GM12878 (cell line): ENCODE measurements around the gene FAM171A1. TPM values are rescaled to one million over a fixed set of nuclear protein-coding genes. Genes with fewer than 3 reads are reported as not detected.

Experiments used
- ATAC-seq: fragments of 200-7000 bp; cut with Tn5 transposase; 3 replicates; pipeline ENCODE4 v1.9.1; 2020; ENCODE audit warnings: mild to moderate bottlenecking, moderate library complexity
- BruUV-seq: library from RNA; stranded (reverse); fragments of 400-500 nt; replicated peaks from 2 replicates; lab custom pipeline; 2021; lab: Mats Ljungman, UMichigan
- CTCF ChIA-PET: fragments of 300-600 bp; sonication (Branson Sonifier 250); formaldehyde crosslinking; extraction: SDS; loops from one replicate; lab custom pipeline; 2021; ENCODE audit warnings: inconsistent platforms; lab: Yijun Ruan, JAX
- POLR2A ChIA-PET: fragments of 350-600 bp; formaldehyde crosslinking; extraction: SDS; loops from one replicate; lab custom pipeline; 2021; ENCODE audit warnings: inconsistent platforms; lab: Charles Lee
- RAD21 ChIA-PET: fragments of 300-600 bp; sonication (Branson Sonifier 250); formaldehyde crosslinking; loops from one replicate; lab custom pipeline; 2023; ENCODE audit warnings: antibody characterized with exemption; ENCODE audit not compliant: unreplicated experiment; lab: Charles Lee
- SMC1A ChIA-PET: fragments of 300-600 bp; sonication (Branson Sonifier 250); formaldehyde crosslinking; loops from one replicate; lab custom pipeline; 2023; ENCODE audit not compliant: unreplicated experiment, uncharacterized antibody; lab: Charles Lee
- DNase-seq: peaks from one replicate; pipeline ENCODE4 v3.0.0-alpha.2; 2011; ENCODE audit warnings: low read depth, low spot score
- FAIRE-seq: peaks from 3 replicates; lab custom pipeline; 2011; peaks lifted over from hg19 to GRCh38; lab: Jason Lieb, UNC
- H2AFZ ChIP-seq: 2 replicates; pipeline ENCODE4 v1.6.0; 2011; ENCODE audit warnings: low read depth, low read length, control low read depth; ENCODE audit not compliant: control insufficient read depth
- H3K27ac ChIP-seq: 2 replicates; pipeline ENCODE4 v1.5.1; 2011; ENCODE audit warnings: control low read depth; ENCODE audit not compliant: control insufficient read depth, insufficient read depth
- H3K27me3 ChIP-seq, 2 experiments: replicated peaks in 1 of 2; 2 replicates each; pipeline versions ENCODE4 v1.6.0 to v1.6.1; 2011; ENCODE audit warnings: low read length in 1 of 2; ENCODE audit not compliant: control insufficient read depth in 2 of 2, insufficient read depth in 2 of 2
- H3K36me3 ChIP-seq, 2 experiments: 2 replicates each; pipeline ENCODE4 v1.5.1; 2011; ENCODE audit warnings: low read length in 1 of 2; ENCODE audit not compliant: control insufficient read depth in 2 of 2, insufficient read depth in 2 of 2
- H3K4me1 ChIP-seq: 2 replicates; pipeline ENCODE4 v1.6.1; 2011; ENCODE audit warnings: mild to moderate bottlenecking, low read length, moderate library complexity, mixed read lengths; ENCODE audit not compliant: control insufficient read depth, insufficient read depth
- H3K4me2 ChIP-seq: 2 replicates; pipeline ENCODE4 v1.6.0; 2011; ENCODE audit warnings: control low read depth; ENCODE audit not compliant: control insufficient read depth, insufficient read depth
- H3K4me3 ChIP-seq: fragments of 200-600 bp; sonication (generic); 2 replicates; pipeline ENCODE4 v1.5.1; 2016
- H3K79me2 ChIP-seq: 2 replicates; pipeline ENCODE4 v1.6.0; 2011; ENCODE audit warnings: low read length; ENCODE audit not compliant: control insufficient read depth, insufficient read depth
- H3K9ac ChIP-seq: 2 replicates; pipeline ENCODE4 v1.8.0; 2011; ENCODE audit warnings: low read length, control low read depth, mixed read lengths; ENCODE audit not compliant: control insufficient read depth, insufficient read depth
- H3K9me3 ChIP-seq: replicated peaks from 3 replicates; pipeline ENCODE4 v1.5.1; 2011; ENCODE audit warnings: mild to moderate bottlenecking, low read length; ENCODE audit not compliant: control insufficient read depth, insufficient read depth
- H4K20me1 ChIP-seq: 2 replicates; pipeline ENCODE4 v1.6.0; 2011; ENCODE audit not compliant: control insufficient read depth, insufficient read depth
- ASH2L ChIP-seq: fragments of 300-600, 200-600 bp; sonication (generic); IDR thresholded peaks from 2 replicates; pipeline ENCODE4 v1.6.1; 2017; ENCODE audit warnings: low read depth, mild to moderate bottlenecking, borderline replicate concordance
- CHD1 ChIP-seq: IDR thresholded peaks from 2 replicates; pipeline ENCODE4 v1.6.1; 2012; ENCODE audit warnings: low read depth, low read length, improper control_type of control experiment
- IRF4 ChIP-seq: IDR thresholded peaks from 2 replicates; pipeline ENCODE4 v1.6.1; 2011; ENCODE audit warnings: low read depth, low read length
- JUND ChIP-seq: IDR thresholded peaks from 2 replicates; pipeline ENCODE4 v1.6.1; 2012; ENCODE audit warnings: low read depth, mild to moderate bottlenecking, low read length, improper control_type of control experiment, moderate library complexity
- NFYA ChIP-seq: IDR thresholded peaks from 2 replicates; pipeline ENCODE4 v1.6.1; 2011; ENCODE audit warnings: low read depth, mild to moderate bottlenecking, low read length, improper control_type of control experiment, borderline replicate concordance
- SMC3 ChIP-seq: IDR thresholded peaks from 2 replicates; pipeline ENCODE4 v1.6.1; 2011; ENCODE audit warnings: low read length, improper control_type of control experiment, borderline replicate concordance
- SREBF1 ChIP-seq: IDR thresholded peaks from 2 replicates; pipeline ENCODE4 v1.6.1; 2012; ENCODE audit warnings: mild to moderate bottlenecking, low read length
- TCF7 ChIP-seq: IDR thresholded peaks from 2 replicates; pipeline ENCODE4 v1.6.1; 2014; ENCODE audit warnings: antibody characterized with exemption, borderline replicate concordance
- YBX1 ChIP-seq: fragments of 450-650 bp; IDR thresholded peaks from 2 replicates; pipeline ENCODE4 v1.6.1; 2016; ENCODE audit warnings: antibody characterized with exemption
- ZNF274 ChIP-seq: IDR thresholded peaks from one replicate; pipeline ENCODE4 v1.8.0; 2011; ENCODE audit not compliant: insufficient read length, insufficient read depth
- WGBS: methylation state at CpG from one replicate; pipeline ENCODE4 v1.1.6; 2016; ENCODE audit warnings: low lambda C conversion rate; ENCODE audit not compliant: insufficient replicate concordance, insufficient coverage; ENCODE audit errors: missing lambda C conversion rate; 5-methylcytosine and 5-hydroxymethylcytosine counted together
- in situ Hi-C: fragments of 300-500 bp; cut with MboI; formaldehyde crosslinking; loops from 9 replicates; pipeline ENCODE4 v1.14.3; 2018; ENCODE audit warnings: mixed read lengths
- intact Hi-C: fragments of 100-400 bp; cut with micrococcal nuclease; formaldehyde crosslinking; loops from one replicate; pipeline ENCODE4 v1.14.2; 2022; ENCODE audit not compliant: unreplicated experiment
- polyA plus RNA-seq, 11 experiments: library from polyadenylated mRNA; depleted of rRNA in 4 of 11; unstranded in 6 of 11; stranded (reverse) in 5 of 11; fragments of >200 nt; fragmentation: Nextera tagmentation in 4 of 11; fragmentation: Illumina TruSeq in 1 of 11; extraction: Ambion mirVana in 4 of 11; extraction: Trizol in 1 of 11; gene quantifications; 1 replicate in 1 of 11; 2 replicates in 10 of 11; pipeline versions ENCODE4 v1.2.1 to v1.2.3, GENCODE V29; 2011 to 2016; ENCODE audit warnings: inconsistent platforms in 2 of 11, missing spikeins in 2 of 11, low read depth in 1 of 11
- total RNA-seq, 4 experiments: library from RNA; depleted of rRNA in 3 of 4; stranded (reverse); fragments of >200 nt in 3 of 4; fragmentation: Illumina TruSeq in 1 of 4; extraction: Trizol in 1 of 4; gene quantifications; 2 replicates each; pipeline versions ENCODE4 v1.2.1 to v1.2.3, GENCODE V29; 2013 to 2021
- TF ChIP-seq, protein P1 (sequence below): IDR thresholded peaks from 2 replicates; pipeline ENCODE4 v1.6.1; 2012; ENCODE audit warnings: low read depth, low read length, improper control_type of control experiment
- TF ChIP-seq, protein P2 (sequence below): IDR thresholded peaks from 2 replicates; pipeline ENCODE4 v1.6.1; 2012; ENCODE audit warnings: low read length, inconsistent platforms
- TF ChIP-seq, protein P3 (sequence below): fragments of 450-650 bp; IDR thresholded peaks from 2 replicates; pipeline ENCODE4 v1.6.1; 2017; ENCODE audit warnings: mild to moderate bottlenecking, low read depth, inconsistent platforms; ENCODE audit not compliant: poor library complexity, severe bottlenecking
- TF ChIP-seq, protein P4 (sequence below): IDR thresholded peaks from 2 replicates; pipeline ENCODE4 v1.6.1; 2011; ENCODE audit warnings: low read depth, mild to moderate bottlenecking, low read length, moderate library complexity, borderline replicate concordance; ENCODE audit errors: extremely low read depth

The FAM171A1 gene
- total and polyA plus RNA-seq, 10 of the 15 experiments (the other 5 are each of a cell fraction or from before 2014, with no cell fraction given), result 0.05 to 0.28 (median 0.10) TPM; not detected in 1

DNA sequence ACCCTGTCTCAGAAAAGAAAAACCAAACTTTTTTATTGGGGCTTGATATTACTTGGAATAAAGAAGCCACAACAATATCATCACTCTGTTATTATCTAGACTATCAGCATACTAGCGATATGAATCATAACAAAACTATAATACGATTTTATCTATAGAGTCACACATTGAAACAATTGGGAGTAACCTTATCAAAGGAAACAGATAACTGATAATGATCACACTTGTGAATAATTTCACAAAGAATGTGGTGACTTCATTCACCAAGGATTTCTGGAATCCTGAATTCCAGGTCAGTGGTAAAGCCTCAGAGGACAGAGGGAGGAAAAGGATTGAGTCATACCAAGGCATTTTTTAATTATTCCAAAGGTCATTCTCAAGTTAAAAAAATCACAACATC lies 170.5 kb downstream of the FAM171A1 start:
- Histone ChIP-seq H3K4me3 (no peak overlapping the region), H3K27ac (no peak overlapping the region), H3K9me3 (no peaks in the 10 kb centered on the region), H2AFZ (no peak overlapping the region), H4K20me1 (no peaks in the 10 kb centered on the region), H3K79me2 (no peaks in the 10 kb centered on the region), H3K36me3 (no peaks in the 10 kb centered on the region), H3K9ac (no peak overlapping the region), H3K4me2 (no peak overlapping the region), H3K4me1 (no peaks in the 10 kb centered on the region), H3K27me3 (no peaks in the 10 kb centered on the region)
- in situ Hi-C loops (no loop called here), intact Hi-C loops (no loop called here)
- BruUV-seq, result no TSS peak
- 59% methylated on average over 2 of the region's 2 CpGs for WGBS
- DNase-seq (no peak), ATAC-seq (no peak), FAIRE-seq (no peak)
- CTCF ChIA-PET, result interaction anchor here (0.8 kb wide), 1 partner anchor 34 kb away, joined by 3 read pairs; no protein-coding TSS in a partner anchor
- TF ChIP-seq TCF7 (no peak), ASH2L (no peak), JUND (no peak), ZNF274 (no peak)
- TF ChIP-seq, protein P1, sequence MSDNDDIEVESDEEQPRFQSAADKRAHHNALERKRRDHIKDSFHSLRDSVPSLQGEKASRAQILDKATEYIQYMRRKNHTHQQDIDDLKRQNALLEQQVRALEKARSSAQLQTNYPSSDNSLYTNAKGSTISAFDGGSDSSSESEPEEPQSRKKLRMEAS, result no peak
- TF ChIP-seq, protein P2, sequence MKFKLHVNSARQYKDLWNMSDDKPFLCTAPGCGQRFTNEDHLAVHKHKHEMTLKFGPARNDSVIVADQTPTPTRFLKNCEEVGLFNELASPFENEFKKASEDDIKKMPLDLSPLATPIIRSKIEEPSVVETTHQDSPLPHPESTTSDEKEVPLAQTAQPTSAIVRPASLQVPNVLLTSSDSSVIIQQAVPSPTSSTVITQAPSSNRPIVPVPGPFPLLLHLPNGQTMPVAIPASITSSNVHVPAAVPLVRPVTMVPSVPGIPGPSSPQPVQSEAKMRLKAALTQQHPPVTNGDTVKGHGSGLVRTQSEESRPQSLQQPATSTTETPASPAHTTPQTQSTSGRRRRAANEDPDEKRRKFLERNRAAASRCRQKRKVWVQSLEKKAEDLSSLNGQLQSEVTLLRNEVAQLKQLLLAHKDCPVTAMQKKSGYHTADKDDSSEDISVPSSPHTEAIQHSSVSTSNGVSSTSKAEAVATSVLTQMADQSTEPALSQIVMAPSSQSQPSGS, result no peak
- POLR2A ChIA-PET, result no interaction called here
- RAD21 ChIA-PET, result no interaction called here
- SMC1A ChIA-PET, result no interaction called here

DNA sequence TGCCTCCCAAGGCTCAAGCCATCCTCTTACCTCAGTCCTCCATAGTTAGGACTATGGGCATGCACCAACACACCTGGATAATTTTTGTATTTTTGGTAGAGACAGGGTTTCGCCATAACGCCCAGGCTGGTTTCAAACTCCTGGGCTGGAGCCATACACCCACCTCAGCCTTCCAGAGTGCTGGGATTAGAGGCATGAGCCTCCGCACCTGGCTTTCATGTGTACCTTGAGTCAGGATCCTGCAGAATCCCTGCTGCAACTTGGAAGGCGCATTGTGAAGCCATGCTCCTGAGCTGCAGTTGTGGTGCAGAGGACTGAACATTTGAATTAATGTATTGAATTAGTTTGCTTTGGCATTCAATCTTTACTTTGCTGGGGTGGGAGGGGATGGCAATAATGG lies 173.2 kb downstream of the FAM171A1 start:
- Histone ChIP-seq H3K27ac (no peak overlapping the region), H3K4me1 (no peaks in the 10 kb centered on the region), H3K9ac (no peak overlapping the region), H3K36me3 (no peaks in the 10 kb centered on the region), H4K20me1 (no peaks in the 10 kb centered on the region), H3K9me3 (no peaks in the 10 kb centered on the region), H3K79me2 (no peaks in the 10 kb centered on the region), H3K27me3 (no peaks in the 10 kb centered on the region), H3K4me2 (no peak overlapping the region), H3K4me3 (no peak overlapping the region), H2AFZ (no peak overlapping the region)
- in situ Hi-C loops, result no loop called here
- CTCF ChIA-PET, result no interaction called here
- intact Hi-C loops, result no loop called here
- POLR2A ChIA-PET, result no interaction called here
- no peak for FAIRE-seq
- SMC1A ChIA-PET, result no interaction called here
- no peak for ATAC-seq
- no TSS peak for BruUV-seq
- WGBS, result 54% methylated on average over 4 of the region's 4 CpGs
- DNase-seq, result no peak
- RAD21 ChIA-PET, result no interaction called here
- TF ChIP-seq, protein P3, sequence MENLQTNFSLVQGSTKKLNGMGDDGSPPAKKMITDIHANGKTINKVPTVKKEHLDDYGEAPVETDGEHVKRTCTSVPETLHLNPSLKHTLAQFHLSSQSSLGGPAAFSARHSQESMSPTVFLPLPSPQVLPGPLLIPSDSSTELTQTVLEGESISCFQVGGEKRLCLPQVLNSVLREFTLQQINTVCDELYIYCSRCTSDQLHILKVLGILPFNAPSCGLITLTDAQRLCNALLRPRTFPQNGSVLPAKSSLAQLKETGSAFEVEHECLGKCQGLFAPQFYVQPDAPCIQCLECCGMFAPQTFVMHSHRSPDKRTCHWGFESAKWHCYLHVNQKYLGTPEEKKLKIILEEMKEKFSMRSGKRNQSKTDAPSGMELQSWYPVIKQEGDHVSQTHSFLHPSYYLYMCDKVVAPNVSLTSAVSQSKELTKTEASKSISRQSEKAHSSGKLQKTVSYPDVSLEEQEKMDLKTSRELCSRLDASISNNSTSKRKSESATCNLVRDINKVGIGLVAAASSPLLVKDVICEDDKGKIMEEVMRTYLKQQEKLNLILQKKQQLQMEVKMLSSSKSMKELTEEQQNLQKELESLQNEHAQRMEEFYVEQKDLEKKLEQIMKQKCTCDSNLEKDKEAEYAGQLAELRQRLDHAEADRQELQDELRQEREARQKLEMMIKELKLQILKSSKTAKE, result no peak
- TF ChIP-seq SMC3 (no peak), IRF4 (no peak), CHD1 (no peak), YBX1 (no peak), SREBF1 (no peak), NFYA (no peak)
- TF ChIP-seq, protein P4, sequence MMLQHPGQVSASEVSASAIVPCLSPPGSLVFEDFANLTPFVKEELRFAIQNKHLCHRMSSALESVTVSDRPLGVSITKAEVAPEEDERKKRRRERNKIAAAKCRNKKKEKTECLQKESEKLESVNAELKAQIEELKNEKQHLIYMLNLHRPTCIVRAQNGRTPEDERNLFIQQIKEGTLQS, result no peak
